GM19452 (cell line): ENCODE measurements around the gene PLA2G4F.

Source experiments
- ATAC-seq: cut with Tn5 transposase; IDR thresholded peaks from one replicate; pipeline ENCODE4 v1.9.1; 2021; ENCODE audit not compliant: unreplicated experiment

Gene PLA2G4F, protein sequence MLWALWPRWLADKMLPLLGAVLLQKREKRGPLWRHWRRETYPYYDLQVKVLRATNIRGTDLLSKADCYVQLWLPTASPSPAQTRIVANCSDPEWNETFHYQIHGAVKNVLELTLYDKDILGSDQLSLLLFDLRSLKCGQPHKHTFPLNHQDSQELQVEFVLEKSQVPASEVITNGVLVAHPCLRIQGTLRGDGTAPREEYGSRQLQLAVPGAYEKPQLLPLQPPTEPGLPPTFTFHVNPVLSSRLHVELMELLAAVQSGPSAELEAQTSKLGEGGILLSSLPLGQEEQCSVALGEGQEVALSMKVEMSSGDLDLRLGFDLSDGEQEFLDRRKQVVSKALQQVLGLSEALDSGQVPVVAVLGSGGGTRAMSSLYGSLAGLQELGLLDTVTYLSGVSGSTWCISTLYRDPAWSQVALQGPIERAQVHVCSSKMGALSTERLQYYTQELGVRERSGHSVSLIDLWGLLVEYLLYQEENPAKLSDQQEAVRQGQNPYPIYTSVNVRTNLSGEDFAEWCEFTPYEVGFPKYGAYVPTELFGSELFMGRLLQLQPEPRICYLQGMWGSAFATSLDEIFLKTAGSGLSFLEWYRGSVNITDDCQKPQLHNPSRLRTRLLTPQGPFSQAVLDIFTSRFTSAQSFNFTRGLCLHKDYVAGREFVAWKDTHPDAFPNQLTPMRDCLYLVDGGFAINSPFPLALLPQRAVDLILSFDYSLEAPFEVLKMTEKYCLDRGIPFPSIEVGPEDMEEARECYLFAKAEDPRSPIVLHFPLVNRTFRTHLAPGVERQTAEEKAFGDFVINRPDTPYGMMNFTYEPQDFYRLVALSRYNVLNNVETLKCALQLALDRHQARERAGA

GRCh38 chr15:42156243-42156922, at the start of gene PLA2G4F:
PLA2G4F (minus strand) TSS chr15:42156636; CDS start chr15:42156549, 87 bp downstream.
- ATAC-seq, result no peak

DNA sequence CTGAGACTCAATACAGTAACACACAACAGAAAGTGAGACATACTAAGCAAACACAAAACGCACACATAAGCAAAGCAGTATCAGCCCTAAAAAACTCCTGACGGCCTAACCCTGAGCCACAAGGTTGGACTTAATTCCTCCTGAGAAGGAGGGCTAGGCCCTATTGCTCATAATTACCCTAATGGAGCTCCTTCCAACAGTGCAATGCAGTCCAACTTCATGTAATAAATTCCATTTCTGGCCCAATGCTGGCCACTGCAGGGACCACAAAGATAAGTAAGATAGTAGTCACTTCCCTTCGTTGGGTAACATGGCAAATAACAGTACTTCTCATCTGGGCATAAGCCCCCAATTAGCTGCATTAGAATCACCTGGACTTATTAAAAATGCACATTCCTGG, 47.5 kb upstream of the PLA2G4F start:
- ATAC-seq, result no peak

GRCh38 chr15:42202653-42203052, 46.2 kb upstream of the PLA2G4F start:
- ATAC-seq, result no peak

DNA sequence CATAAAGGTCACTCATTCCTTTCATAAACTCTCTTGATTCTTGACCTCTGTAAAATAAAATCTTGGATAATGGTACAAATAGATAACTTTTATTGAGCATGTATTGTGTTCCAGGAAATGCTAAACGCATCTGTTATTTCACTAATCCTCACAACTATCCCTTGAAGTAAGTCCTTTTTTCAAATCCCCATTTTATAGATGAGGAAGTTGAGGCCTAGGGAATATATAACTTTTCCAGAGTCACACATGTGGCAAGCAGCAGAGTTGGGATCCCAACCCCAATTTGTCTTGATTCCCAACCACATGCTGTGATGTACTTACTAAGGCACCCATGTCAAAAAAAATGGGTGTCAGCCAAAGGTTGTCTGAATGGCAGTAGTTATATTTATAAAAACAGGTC, 45.4 kb upstream of the PLA2G4F start:
- no peak for ATAC-seq

DNA sequence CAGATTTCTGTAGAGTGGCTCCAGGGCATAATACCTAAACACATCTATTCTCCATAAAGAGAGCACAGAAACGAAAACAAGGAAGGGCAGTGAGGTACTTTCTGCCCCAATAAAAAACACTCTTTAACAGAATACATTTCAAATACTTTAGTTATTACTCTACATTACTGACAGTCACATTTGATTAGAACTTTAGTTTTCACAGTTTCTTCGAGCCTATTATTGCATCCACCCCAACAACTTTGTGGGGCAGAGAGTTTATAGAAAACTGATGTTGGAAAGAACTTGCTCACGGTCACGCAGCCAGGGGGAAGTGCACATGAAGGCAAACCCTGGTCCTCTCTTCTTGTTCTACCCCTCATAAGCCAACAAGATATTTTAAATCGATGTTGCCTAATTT, 42.7 kb upstream of the PLA2G4F start:
- ATAC-seq, result no peak

- no peak for ATAC-seq
Measured at GRCh38 chr15:42198516-42198915, 42.1 kb upstream of the PLA2G4F start.

GRCh38 chr15:42194513-42194912, 38.1 kb upstream of the PLA2G4F start:
- ATAC-seq, result no peak

GRCh38 chr15:42193383-42193782, 36.9 kb upstream of the PLA2G4F start:
- ATAC-seq, result no peak

- no peak for ATAC-seq
Measured at GRCh38 chr15:42191610-42192346, 35.3 kb upstream of the PLA2G4F start.

DNA sequence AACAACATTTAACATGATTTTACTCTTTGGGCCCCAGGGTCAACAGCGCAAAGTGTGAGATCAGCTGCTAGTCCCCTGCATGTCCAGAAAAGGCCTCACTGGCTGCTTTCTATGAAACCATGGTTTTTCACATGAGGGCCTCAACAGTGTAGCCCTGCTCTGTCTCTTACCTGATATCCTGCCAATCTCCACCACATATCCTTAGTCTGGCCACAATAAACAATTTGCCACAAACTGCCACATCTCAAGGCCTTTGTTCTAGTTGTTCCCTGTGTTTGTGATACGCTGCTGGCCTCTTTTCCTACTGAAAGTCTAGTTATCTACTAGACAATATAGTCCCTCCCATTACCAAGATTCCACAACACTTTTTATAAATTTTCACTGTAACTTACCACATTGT, 33.9 kb upstream of the PLA2G4F start:
- no peak for ATAC-seq

DNA sequence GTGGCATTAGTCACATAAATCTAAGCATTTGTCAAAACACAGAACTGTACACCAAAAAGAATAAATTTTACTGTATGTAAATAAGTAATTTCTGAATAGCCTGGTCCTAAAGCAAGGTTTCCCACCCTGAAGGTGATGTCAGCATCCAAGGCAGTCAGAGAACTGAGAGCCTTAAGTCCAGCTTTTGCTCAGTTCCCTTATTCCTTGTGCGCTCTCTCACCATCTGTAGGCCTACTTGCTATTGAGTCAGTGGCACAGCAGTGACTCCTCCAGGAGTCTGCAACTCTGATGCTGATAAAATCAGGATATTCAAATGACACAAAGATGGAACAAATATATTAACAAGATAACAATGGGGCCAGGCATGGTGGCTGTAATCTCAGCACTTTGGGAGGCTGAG, 29.4 kb upstream of the PLA2G4F start:
- ATAC-seq, result no peak

- no peak for ATAC-seq
Measured at GRCh38 chr15:42184736-42185135, 28.3 kb upstream of the PLA2G4F start.

- no peak for ATAC-seq
Measured at GRCh38 chr15:42184296-42184695, 27.9 kb upstream of the PLA2G4F start.

DNA sequence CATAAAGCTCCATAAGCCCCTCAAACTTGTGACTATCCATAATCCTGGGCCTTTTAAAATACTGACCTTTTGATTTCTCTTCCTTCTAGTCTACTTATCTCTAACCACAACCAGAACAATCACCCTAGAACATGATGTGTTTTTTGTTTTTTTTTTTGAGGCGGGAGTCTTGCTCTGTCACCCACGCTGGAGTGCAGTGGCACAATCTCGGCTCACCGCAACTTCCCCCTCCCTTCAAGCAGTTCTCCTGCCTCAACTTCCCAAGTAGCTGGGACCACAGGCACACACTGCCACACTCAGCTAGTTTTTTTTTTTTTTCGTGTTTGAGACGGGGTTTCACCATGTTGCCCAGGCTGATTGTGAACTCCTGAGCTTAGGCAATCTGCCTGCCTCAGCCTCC, 26.5 kb upstream of the PLA2G4F start:
- ATAC-seq, result no peak

GRCh38 chr15:42182328-42182886, 26.0 kb upstream of the PLA2G4F start:
- no peak for ATAC-seq

DNA sequence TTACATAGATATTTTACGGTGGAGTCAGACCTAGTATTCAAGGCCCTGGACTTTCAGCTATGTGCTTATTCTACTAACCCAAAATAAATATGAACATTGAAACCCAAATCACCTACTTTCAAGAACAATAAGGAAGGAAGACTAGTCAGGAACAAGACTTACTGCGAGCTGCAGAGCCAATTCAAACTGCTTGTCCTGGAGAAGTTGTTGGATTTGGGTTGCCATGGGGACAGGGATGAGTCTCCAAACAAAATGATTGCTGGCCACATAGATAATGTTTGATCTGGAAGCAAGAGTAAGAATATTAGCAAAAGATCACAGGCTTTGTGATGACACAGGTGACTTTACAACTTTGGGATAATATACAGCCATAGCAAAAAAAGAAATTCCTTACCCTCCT, 21.6 kb upstream of the PLA2G4F start:
- ATAC-seq, result no peak

DNA sequence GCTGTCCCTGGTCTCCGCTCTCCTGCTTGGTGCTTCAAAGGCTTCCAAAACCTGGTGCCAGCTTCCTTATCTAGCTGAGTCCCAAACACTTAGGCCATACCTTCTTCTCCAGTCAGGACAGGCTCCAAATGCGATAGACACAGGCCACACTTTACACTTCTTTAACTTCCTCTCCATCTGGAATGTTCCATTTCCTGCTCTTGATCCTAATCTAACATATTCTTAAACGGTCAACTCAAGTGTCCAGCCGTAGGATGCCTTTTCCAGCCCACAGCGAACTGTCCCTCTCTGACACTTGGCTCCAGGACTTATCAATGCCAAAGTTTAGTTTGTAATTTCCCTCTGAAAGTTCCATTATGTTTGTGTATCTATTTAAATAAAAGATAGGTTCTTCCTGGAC, 19.2 kb upstream of the PLA2G4F start:
- no peak for ATAC-seq

DNA sequence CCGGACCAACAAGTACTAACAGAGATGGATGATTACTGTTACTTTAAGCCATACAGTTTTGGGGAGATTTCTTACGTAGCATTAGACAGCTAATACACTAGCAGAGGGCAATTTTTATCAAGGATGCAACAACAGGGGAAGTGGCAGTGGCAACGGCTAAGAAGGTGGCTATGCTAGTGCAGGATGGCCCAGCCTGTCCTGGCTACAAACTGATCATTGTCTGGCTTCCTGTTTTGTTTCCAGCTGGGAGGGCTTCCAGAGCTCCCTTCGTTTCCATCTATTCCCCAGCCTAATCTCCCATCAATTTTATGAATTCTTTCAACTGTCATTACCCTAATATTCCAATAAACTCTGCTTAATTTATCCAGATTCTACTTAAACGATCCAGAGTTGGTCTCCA, 16.0 kb upstream of the PLA2G4F start:
- ATAC-seq, result no peak

DNA sequence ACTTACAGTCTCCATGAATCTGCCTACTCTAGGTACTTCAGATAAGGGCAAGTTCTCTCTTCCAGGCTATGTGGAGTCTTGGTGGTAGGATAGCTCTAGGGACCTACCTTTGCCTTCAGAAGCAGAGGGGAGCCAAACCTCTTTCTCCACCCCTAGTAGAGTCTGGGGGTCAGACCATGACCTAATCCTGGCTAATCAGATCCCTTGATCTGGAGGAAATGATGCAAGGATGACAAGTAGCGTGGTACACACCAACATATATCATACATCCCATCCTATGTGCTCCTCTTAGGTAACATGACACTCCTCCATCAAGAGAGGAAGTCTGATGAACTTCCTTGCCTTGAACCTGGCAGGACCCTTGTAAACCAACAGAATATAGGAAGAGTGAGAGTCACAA, 15.4 kb upstream of the PLA2G4F start:
- ATAC-seq, result no peak

DNA sequence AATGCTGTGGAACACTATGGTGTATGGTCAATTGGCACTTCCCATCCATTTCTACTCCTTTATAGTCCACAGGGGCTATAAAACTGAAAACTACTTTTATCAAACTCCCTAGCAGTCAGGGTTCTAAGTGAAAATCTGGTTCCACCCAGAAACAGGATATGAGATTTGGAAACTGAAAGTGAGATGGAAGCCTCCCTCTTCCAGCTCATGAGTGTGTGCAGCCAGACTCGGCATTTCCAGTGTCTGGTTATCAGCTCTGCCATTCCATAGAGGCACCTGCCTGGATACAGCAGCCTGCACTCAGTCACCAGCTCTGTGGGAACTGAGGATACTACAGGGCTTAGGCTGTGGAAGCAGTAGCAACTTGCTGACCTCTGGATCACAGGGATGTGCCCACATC, 14.7 kb upstream of the PLA2G4F start:
- no peak for ATAC-seq
